Activated naive CD4-positive, alpha-beta T cell treated with anti-CD3 and anti-CD28 coated beads for 36 hours (primary cell): ENCODE data around the gene CST7. TPM values are rescaled to one million over a fixed set of nuclear protein-coding genes. Genes with fewer than 3 reads are reported as not detected.

Source experiments
- CTCF ChIA-PET: fragments of 350-600 bp; sonication (Branson Sonifier 250); formaldehyde crosslinking; loops from one replicate; lab custom pipeline; 2021; ENCODE audit warnings: antibody characterized with exemption; lab: Charles Lee
- DNase-seq: peaks from one replicate; pipeline ENCODE4 v3.0.0-alpha.2; 2020
- H3K27ac Mint-ChIP-seq: one replicate; pipeline ENCODE4 v1.8.0; 2021; ENCODE audit warnings: mild to moderate bottlenecking, mixed read lengths
- H3K27me3 Mint-ChIP-seq: one replicate; pipeline ENCODE4 v1.8.0; 2021; ENCODE audit warnings: low read depth, mixed read lengths
- H3K36me3 Mint-ChIP-seq: one replicate; pipeline ENCODE4 v1.8.0; 2021; ENCODE audit warnings: low read depth, mixed read lengths
- H3K4me1 Mint-ChIP-seq: one replicate; pipeline ENCODE4 v1.8.0; 2021; ENCODE audit warnings: low read depth, mixed read lengths
- H3K4me3 Mint-ChIP-seq: one replicate; pipeline ENCODE4 v1.8.0; 2021; ENCODE audit warnings: mild to moderate bottlenecking, moderate library complexity, mixed read lengths
- H3K9me3 Mint-ChIP-seq: one replicate; pipeline ENCODE4 v1.8.0; 2021; ENCODE audit warnings: mixed read lengths
- intact Hi-C: fragments of 100-400 bp; cut with micrococcal nuclease; formaldehyde crosslinking; loops from one replicate; pipeline ENCODE4 v1.15.1; 2023
- total RNA-seq, 2 experiments: library from RNA; stranded (reverse); gene quantifications; one replicate each; pipeline ENCODE4 v1.2.3, GENCODE V29; 2021

CST7 gene
- total RNA-seq = 10 to 100 TPM; 37.8 to 43.1 TPM

GRCh38 chr20:24948939-24949679 lies at the start of gene CST7:
Gene CST7, plus strand, starts transcription at chr20:24949269. Its CDS starts 237 bp downstream, at chr20:24949506.
- Mint-ChIP-seq H3K27me3 (no peaks in the 10 kb centered on the region), H3K4me3 (peak within 1 kb of the TSS; percentile 72), H3K4me1 (peaks cover 40% of the 10 kb centered on the region), H3K36me3 (peaks cover 40% of the 10 kb centered on the region), H3K27ac (peak within 1 kb of the TSS; percentile 96), H3K9me3 (peaks cover 34% of the 10 kb centered on the region)
- CTCF ChIA-PET = interaction anchor here (1.5 kb wide), 1 partner anchor 18 kb away, joined by 5 read pairs; no protein-coding TSS in a partner anchor
- DNase-seq = peak; percentile 94
- intact Hi-C loops = loop anchor here (1.0 to 10.0 kb wide), 8 partner anchors 17 to 1592 kb away; partner anchors contain the start of genes ABHD12, APMAP and GINS1

GRCh38 chr20:24906806-24907205 lies 42.3 kb upstream of the CST7 start:
- intact Hi-C loops = no loop called here
- CTCF ChIA-PET = no interaction called here

GRCh38 chr20:24908642-24909041 lies 40.4 kb upstream of the CST7 start:
- Mint-ChIP-seq H3K9me3 (peaks cover 12% of the 10 kb centered on the region), H3K27me3 (no peaks in the 10 kb centered on the region), H3K4me1 (no peaks in the 10 kb centered on the region), H3K36me3 (no peaks in the 10 kb centered on the region), H3K4me3 (no peak overlapping the region), H3K27ac (no peak overlapping the region)
- intact Hi-C loops = no loop called here
- CTCF ChIA-PET = no interaction called here
- no peak for DNase-seq

More at GRCh38 chr20:24906806-24907205, 42.3 kb upstream of the CST7 start:
- H3K4me1 Mint-ChIP-seq = no peaks in the 10 kb centered on the region
- no peak for DNase-seq
- no peak overlapping the region for H3K27ac Mint-ChIP-seq
- no peaks in the 10 kb centered on the region for H3K27me3 Mint-ChIP-seq
- H3K4me3 Mint-ChIP-seq = no peak overlapping the region
- H3K9me3 Mint-ChIP-seq = peaks cover 12% of the 10 kb centered on the region
- no peaks in the 10 kb centered on the region for H3K36me3 Mint-ChIP-seq

GRCh38 chr20:24909086-24909780 lies 39.8 kb upstream of the CST7 start:
- DNase-seq = no peak
- Mint-ChIP-seq H3K9me3 (peaks cover 12% of the 10 kb centered on the region), H3K27me3 (no peaks in the 10 kb centered on the region), H3K36me3 (no peaks in the 10 kb centered on the region), H3K4me1 (no peaks in the 10 kb centered on the region), H3K27ac (no peak overlapping the region), H3K4me3 (no peak overlapping the region)
- intact Hi-C loops = no loop called here
- CTCF ChIA-PET = no interaction called here

- Mint-ChIP-seq H3K4me3 (no peak overlapping the region), H3K27ac (no peak overlapping the region), H3K27me3 (no peaks in the 10 kb centered on the region), H3K9me3 (peaks cover 12% of the 10 kb centered on the region), H3K36me3 (no peaks in the 10 kb centered on the region), H3K4me1 (no peaks in the 10 kb centered on the region)
- intact Hi-C loops = no loop called here
- no peak for DNase-seq
- CTCF ChIA-PET = no interaction called here
These were observed 39.2 kb upstream of the CST7 start for GRCh38 chr20:24909861-24910260.

GRCh38 chr20:24910461-24910860 lies 38.6 kb upstream of the CST7 start:
- H3K36me3 Mint-ChIP-seq = no peaks in the 10 kb centered on the region
- peaks cover 12% of the 10 kb centered on the region for H3K9me3 Mint-ChIP-seq
- CTCF ChIA-PET = no interaction called here
- intact Hi-C loops = no loop called here
- no peak overlapping the region for H3K27ac Mint-ChIP-seq
- DNase-seq = no peak
- no peak overlapping the region for H3K4me3 Mint-ChIP-seq
- H3K27me3 Mint-ChIP-seq = no peaks in the 10 kb centered on the region
- no peaks in the 10 kb centered on the region for H3K4me1 Mint-ChIP-seq

- intact Hi-C loops = no loop called here
- Mint-ChIP-seq H3K4me3 (no peak overlapping the region), H3K9me3 (peaks cover 12% of the 10 kb centered on the region), H3K4me1 (no peaks in the 10 kb centered on the region), H3K27ac (no peak overlapping the region), H3K36me3 (no peaks in the 10 kb centered on the region), H3K27me3 (no peaks in the 10 kb centered on the region)
- CTCF ChIA-PET = no interaction called here
- no peak for DNase-seq
These were observed 37.6 kb upstream of the CST7 start for GRCh38 chr20:24911461-24911860.

- peaks cover 2% of the 10 kb centered on the region for H3K27me3 Mint-ChIP-seq
- CTCF ChIA-PET = no interaction called here
- no peaks in the 10 kb centered on the region for H3K4me1 Mint-ChIP-seq
- H3K9me3 Mint-ChIP-seq = peaks cover 9% of the 10 kb centered on the region
- no peak for DNase-seq
- intact Hi-C loops = no loop called here
- no peak overlapping the region for H3K4me3 Mint-ChIP-seq
- H3K27ac Mint-ChIP-seq = no peak overlapping the region
- H3K36me3 Mint-ChIP-seq = no peaks in the 10 kb centered on the region
These were observed 36.5 kb upstream of the CST7 start for GRCh38 chr20:24912397-24913075.

GRCh38 chr20:24913076-24913628 lies 35.9 kb upstream of the CST7 start:
- intact Hi-C loops = no loop called here
- Mint-ChIP-seq H3K36me3 (no peaks in the 10 kb centered on the region), H3K27ac (no peak overlapping the region), H3K9me3 (peaks cover 3% of the 10 kb centered on the region), H3K27me3 (peaks cover 2% of the 10 kb centered on the region), H3K4me1 (no peaks in the 10 kb centered on the region), H3K4me3 (no peak overlapping the region)
- CTCF ChIA-PET = no interaction called here
- no peak for DNase-seq

- Mint-ChIP-seq H3K4me3 (no peak overlapping the region), H3K4me1 (peaks cover 5% of the 10 kb centered on the region), H3K36me3 (no peaks in the 10 kb centered on the region), H3K27me3 (peaks cover 7% of the 10 kb centered on the region), H3K9me3 (no peaks in the 10 kb centered on the region), H3K27ac (no peak overlapping the region)
- no peak for DNase-seq
- CTCF ChIA-PET = no interaction called here
- intact Hi-C loops = loop anchor here (5.0 kb wide), 1 partner anchor 812 kb away; no protein-coding TSS in a partner anchor
These were observed 34.5 kb upstream of the CST7 start for GRCh38 chr20:24914388-24915241.

- intact Hi-C loops = loop anchor here (5.0 kb wide), 1 partner anchor 813 kb away; no protein-coding TSS in a partner anchor
These were observed 33.6 kb upstream of the CST7 start for GRCh38 chr20:24915440-24915839.

More at GRCh38 chr20:24915440-24915839, 33.6 kb upstream of the CST7 start:
- Mint-ChIP-seq H3K27ac (no peak overlapping the region), H3K9me3 (no peaks in the 10 kb centered on the region), H3K4me3 (no peak overlapping the region), H3K4me1 (peaks cover 5% of the 10 kb centered on the region), H3K27me3 (peaks cover 7% of the 10 kb centered on the region), H3K36me3 (no peaks in the 10 kb centered on the region)
- CTCF ChIA-PET = no interaction called here
- no peak for DNase-seq
